ENCODE results near the gene CST9.

- TF ChIP-seq EP300 (IDR thresholded peaks at IDR 0.05) (no peak), POLR2A (IDR thresholded peaks at IDR 0.05) (no peak)
These were observed 9.0 kb downstream of the CST9 start for GRCh38 chr20:23596579-23597250.

Measured in suprapubic skin (tissue), 2 donors.